Fibroblast of upper back skin (primary cell): ENCODE measurements around the gene EXOC5.
"Not testable (repeated sequence)": the region's sequence is repeated elsewhere in the genome, so short reads cannot be mapped to it uniquely, and the experiment has no call there.

ENCODE experiments used
- DNase-seq: peaks from one replicate; pipeline ENCODE4 v3.0.0-alpha.2; 2013

The EXOC5 gene

GRCh38 chr14:57268161-57269069 lies at the start of gene EXOC5, which contains the start of gene AP5M1:
TSS of gene EXOC5 (minus strand) at chr14:57268905. CDS start at chr14:57268648, 257 bp downstream.
TSS of gene AP5M1 (plus strand) at chr14:57268971. CDS start at chr14:57269315, 344 bp downstream.
- DNase-seq: peak; percentile 90

- peak; percentile 75 for DNase-seq
Observed at GRCh38 chr14:57317248-57317833, 48.6 kb upstream of the EXOC5 start.

- DNase-seq: no peak
Observed at GRCh38 chr14:57314396-57315089, 45.8 kb upstream of the EXOC5 start.

- peak; percentile 4 for DNase-seq
Observed at GRCh38 chr14:57302883-57303282, 34.2 kb upstream of the EXOC5 start.

DNA sequence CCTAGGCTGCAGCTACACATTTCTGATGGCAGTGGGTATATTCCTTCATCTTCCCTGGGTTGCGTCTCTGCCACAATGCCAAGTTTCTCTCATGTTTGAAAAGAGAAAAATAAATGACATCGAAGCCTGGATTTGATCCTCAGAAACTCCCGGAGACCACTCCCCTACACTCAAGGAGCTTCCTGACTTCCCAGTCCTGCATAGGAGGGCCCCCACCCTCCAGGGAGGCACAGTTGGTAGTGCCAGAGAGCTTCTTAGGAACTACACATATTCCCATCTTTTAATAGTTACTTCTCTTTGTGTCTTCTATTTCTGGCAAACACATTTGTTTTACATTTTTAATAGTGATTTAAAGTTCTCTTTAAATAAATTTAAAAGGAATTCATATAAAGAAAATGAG lies 30.8 kb upstream of the EXOC5 start:
- no peak for DNase-seq

DNA sequence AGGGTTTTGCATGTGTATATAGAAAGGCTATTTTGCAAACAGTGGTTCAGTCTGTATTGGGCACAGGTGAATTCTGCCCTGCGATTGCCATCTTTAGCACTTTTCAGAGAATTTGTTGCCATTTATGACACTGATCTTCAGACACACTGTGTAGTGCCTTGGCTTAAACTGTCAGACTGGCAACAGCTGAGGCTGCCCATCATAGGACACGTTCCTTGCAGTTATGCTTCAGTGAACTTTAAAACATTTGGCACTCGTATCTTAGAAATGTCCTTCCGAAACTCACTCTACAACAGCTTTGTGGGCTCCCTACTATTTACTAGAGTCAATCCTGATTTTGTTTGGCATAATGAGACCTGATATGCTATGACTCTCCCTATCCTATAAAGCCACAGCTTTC lies 29.1 kb upstream of the EXOC5 start:
- DNase-seq: no peak

DNA sequence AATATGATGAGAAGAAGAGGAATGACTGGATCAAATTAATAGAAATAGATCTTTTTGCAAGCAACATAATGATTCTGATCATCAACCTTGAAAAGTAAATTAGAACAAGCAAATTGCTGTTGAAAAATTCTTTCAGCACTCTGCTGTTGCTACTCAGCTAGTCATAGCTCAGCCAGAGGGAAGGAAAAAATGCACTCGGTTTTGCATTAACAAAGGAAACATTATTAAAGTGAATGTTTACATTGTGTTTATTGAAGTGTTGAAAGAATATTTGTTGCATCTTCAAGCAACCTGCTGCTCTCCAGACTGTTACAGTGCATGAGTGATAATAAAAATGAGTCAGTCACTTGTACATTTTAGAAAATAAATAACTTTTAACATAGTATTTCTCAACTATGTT lies 26.5 kb upstream of the EXOC5 start:
- DNase-seq: no peak

DNA sequence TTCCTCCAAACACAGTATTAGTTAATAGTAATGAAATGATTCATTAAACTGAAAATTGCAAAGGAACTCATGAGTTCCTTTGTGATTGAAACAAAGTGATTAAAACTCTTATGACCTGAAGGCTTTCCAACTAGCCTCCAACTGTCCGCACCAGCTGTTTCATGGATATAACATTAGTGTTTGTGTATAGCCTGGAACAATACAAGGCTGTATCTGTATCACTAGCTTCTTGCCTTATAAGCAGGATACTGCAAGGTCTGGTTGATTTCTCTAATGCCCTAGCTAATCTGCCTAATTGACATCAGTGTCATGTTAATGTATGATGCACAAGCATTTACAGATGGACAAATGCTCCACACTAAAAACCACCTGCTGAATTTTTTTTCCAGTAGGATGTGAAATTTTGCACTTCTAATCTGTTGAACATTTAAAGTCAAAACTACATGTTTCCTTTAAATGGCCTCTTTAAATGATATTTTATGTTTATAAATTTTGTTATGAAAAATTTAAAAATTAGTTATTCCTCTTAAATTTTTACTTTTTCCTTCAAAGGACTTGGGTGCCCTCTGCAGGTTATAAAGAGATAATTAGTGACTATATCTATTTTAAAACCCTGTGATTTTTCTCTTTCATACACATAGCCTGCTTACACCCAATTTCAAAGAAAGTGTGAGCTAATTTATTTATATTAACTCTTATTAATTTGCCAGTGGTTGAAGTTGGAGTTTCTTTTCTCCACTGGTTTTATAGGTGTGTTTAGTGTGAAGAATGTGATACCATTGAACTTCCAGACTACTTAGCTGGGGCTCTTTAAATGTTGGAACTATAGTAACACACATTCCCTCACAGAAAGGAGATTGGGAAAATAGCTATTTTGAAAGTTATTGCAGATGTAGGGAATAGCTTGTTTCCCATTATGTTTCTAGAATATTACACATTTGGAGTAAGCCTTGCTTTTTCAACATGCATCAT lies 25.4 kb upstream of the EXOC5 start:
- peak; percentile 12 for DNase-seq

DNA sequence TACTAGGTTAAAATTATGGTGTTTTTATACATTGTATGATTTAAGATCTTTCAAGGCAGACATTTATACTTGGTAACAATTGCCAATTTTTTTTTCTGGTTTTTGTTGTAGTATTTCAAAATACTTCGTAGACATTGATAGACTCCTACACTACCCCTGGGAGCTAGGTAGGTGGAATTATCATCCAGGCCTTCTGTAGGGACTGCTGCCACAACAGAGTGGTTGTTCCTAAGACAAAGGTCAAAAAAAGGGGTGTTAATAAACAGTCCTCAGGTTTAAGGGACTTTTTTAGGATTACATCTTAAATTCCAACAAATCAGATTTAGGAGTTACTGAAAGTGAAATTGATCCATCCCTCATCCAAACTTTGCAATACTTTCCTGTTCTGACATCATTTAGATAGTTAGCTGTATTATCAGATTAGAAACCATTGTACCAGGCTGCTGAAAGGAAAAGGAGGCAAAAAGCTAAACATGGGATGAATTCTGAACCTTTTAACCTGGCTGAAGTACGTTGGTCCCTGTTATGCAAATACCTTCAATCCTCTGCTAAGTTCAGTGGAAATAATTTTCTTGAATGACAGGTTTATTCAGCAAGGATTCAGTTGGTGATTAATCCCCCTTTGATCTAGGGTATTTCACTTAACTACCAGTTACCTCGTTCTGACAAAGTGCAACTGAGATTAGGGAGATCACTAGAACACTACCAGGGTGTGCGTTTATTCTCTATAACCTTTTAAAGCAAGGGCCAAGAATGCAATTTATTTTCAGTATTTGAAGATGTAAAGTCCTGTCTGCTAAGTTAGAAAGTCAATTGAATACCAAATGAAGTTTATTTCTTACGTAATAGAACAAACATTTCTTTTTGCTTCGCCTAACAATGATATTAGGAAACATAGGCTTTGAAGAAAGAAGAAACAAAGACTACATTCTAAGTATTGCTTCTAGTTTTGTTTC lies 23.3 kb upstream of the EXOC5 start:
- no peak for DNase-seq

DNA sequence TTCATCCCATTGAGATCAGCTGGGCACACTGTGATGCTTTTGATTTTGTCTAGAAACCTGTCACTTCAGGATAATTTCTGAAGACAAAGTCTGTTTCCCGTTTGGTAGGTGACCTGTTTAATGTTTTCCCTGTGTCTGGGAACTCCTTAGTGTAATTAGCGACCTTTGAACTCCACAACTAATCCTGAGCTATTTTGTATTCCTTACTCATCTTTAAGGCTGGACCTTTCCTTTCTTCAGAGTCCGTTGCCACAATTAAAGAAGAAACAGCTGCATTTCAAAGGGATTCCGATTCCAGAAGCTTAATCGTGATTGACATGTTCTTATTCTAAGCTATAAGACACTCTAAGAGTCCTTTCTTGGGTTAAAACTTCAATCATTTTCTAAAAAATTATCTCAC lies 22.0 kb upstream of the EXOC5 start:
- DNase-seq: no peak

- DNase-seq: no peak
Observed at GRCh38 chr14:57287745-57288144, 19.0 kb upstream of the EXOC5 start.

- no peak for DNase-seq
Observed at GRCh38 chr14:57277062-57277461, 8.4 kb upstream of the EXOC5 start.

DNA sequence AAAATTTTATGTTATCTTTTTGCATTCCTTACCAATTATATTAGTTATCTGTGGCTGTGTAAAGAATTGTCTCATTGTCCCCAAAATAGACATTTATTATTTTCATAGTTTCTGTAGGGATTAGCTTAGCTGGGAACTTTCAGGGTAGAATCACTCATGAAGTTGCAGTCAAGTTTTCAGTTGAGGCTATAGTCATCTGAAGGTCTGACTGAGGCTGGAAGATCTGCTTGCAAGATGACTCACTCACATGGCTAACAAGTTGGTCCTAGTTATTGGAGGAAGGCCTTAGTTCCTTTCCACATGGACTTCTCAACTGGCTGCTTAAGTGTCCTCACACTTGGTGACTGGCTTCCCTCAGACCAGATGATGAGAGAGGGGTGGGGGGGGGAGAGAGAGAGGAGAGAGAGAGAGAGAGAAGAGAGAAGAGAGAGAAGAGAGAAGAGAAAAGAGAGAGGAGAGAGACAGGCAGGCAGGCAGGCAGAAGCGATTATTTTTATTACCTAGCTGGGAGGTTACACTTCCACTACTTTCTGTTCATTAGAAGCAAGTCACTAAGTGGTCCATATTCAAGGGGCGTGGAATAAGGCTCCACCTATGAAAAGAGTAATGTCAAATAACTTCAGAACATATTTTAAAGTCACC lies 6.4 kb upstream of the EXOC5 start:
- no peak for DNase-seq

GRCh38 chr14:57274551-57274950 lies 5.8 kb upstream of the EXOC5 start:
- DNase-seq: no peak

GRCh38 chr14:57273236-57273635 lies 4.5 kb upstream of the EXOC5 start:
- DNase-seq: no peak

GRCh38 chr14:57266065-57266464 lies 2.6 kb downstream of the EXOC5 start:
- no peak for DNase-seq

DNA sequence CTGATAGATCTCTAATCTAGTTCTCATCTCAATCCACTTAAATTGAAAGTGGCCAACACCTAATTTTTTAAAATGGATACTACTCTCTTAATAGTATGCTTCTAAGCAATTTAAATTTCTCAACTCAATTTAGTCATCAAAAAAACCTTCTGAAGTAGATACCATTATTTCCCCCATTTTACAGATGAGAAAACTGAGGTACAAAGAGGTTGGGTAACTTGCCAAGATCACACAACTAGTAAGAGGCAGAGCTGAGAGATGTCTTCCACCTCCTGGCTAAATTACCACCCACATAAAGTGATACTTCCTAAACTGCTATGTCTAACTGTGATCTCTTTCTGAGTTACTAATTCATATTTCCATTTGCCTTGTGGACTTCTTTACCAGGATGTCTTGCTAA lies 6.6 kb downstream of the EXOC5 start:
- no peak for DNase-seq

- DNase-seq: no peak
Observed at GRCh38 chr14:57261604-57262003, 7.1 kb downstream of the EXOC5 start.

DNA sequence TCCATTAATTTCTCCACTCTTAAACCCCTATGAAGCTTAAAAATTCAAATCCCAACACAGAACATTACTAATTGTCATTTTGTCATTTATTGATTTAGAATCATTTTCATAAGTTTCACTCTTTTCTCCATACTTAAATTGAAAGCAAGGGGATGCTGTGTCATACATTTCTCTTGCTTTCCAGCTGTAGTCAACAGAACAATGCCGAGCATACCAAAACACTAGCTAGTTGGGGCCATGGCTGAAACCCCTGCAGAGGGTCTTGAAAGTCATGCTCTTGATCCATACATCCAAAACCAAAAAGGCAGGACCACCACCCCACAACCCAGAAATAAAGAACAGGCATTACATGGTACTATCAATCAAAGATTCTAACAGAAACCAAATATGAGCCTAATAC lies 9.0 kb downstream of the EXOC5 start:
- no peak for DNase-seq

DNA sequence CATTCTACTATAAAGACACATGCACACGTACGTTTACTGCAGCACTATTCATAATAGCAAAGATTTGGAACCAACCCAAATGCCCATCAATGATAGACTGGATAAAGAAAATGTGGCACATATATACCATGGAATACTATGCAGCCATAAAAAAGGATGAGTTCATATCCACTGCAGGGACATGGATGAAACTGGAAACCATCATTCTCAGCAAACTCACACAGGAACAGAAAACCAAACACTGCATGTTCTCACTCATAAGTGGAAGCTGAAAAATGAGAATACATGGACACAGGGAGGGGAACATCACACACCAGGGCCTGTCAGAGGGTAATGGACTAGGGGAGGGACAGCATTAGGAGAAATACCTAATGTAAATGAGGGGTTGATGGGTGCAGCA lies 10.5 kb downstream of the EXOC5 start:
- DNase-seq: not testable (repeated sequence)

DNA sequence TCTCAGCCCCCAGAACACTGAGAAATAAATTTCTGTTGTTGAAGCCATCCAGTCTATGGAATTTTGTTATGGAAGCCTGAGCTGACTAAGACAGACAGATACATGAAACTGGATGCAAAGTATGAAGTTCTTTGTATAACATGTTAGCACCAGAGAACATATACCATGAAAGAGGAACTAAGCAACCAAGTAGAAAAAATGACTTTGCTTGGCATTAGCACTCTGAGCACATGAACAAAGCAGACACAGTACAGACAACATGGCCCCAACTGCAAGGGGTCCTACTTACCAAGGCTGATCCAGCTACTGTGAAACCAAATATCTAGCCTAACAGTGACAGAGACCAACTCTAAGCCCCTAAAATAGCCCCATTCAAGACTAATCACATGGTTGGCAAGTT lies 13.8 kb downstream of the EXOC5 start:
- DNase-seq: no peak
